ENCODE results near the gene SMPDL3A. TPM values are rescaled to one million over a fixed set of nuclear protein-coding genes. Genes with fewer than 3 reads are reported as not detected.

The SMPDL3A gene
- total and polyA plus RNA-seq, 2 of the 8 experiments (the other 6 are each of a cell fraction or from before 2014, with no cell fraction given), result 3.5 to 3.9 TPM

GRCh38 chr6:122821095-122821494 is 32.0 kb downstream of the SMPDL3A start:
- 33% methylated on average over 2 of the region's 2 CpGs; no CpG with 5 or more reads in 1 of the 2 experiments for WGBS, 2 experiments (ENCODE audit: extremely low coverage in 1 of 2, insufficient coverage in 1 of 2, insufficient read length in 1 of 2, insufficient replicate concordance in 2 of 2, low coverage in 1 of 2, low lambda C conversion rate in 2 of 2, missing lambda C conversion rate in 1 of 2)
- H3K4me1 ChIP-seq (replicated peaks in 1 of 4; ENCODE audit: control insufficient read depth in 3 of 4, insufficient read depth in 4 of 4, low read length in 3 of 4), result peaks cover 0 to 5% (median 0%) of the 10 kb centered on the region in 4 experiments; a peak in 2 of 7 replicates
- DNase-seq (ENCODE audit: low read depth in 1 of 2, low spot score in 2 of 2) (no peak), FAIRE-seq (no peak)
- H3K36me3 ChIP-seq (ENCODE audit: control insufficient read depth in 2 of 4, insufficient read depth in 4 of 4, low read length in 3 of 4), result no peaks in the 10 kb centered on the region
- no peak overlapping the region for H2BK12ac ChIP-seq (ENCODE audit: low read depth, low read length)
- no peak overlapping the region; a peak in 1 of 8 replicates for H3K4me3 ChIP-seq (ENCODE audit: extremely low read depth in 1 of 4, insufficient read depth in 2 of 4, low read depth in 3 of 4, low read length in 4 of 4)
- H3K56ac ChIP-seq (replicated peaks; ENCODE audit: insufficient read length, low read depth, low read length), result no peak overlapping the region
- H3K27me3 ChIP-seq (replicated peaks in 1 of 4; ENCODE audit: control insufficient read depth in 3 of 4, extremely low read depth in 1 of 4, insufficient read depth in 3 of 4, low read length in 3 of 4), result no peaks in the 10 kb centered on the region
- no peak overlapping the region for H4K8ac ChIP-seq (ENCODE audit: extremely low read depth, insufficient read depth, low read length)
- no peak overlapping the region for H3K14ac ChIP-seq (ENCODE audit: insufficient read length)
- H3K23ac ChIP-seq (ENCODE audit: insufficient read length), result no peak overlapping the region
- no peak overlapping the region for H2BK5ac ChIP-seq (ENCODE audit: low read depth, low read length)
- H3K79me2 ChIP-seq (ENCODE audit: control insufficient read depth in 1 of 2, insufficient read depth in 2 of 2, low read length in 2 of 2), result no peaks in the 10 kb centered on the region
- H3K4ac ChIP-seq (replicated peaks; ENCODE audit: insufficient read length, low read depth, low read length), result no peak overlapping the region
- H3K27ac ChIP-seq (ENCODE audit: low read depth, low read length), result no peak overlapping the region
- H4K91ac ChIP-seq (replicated peaks; ENCODE audit: insufficient read length, low read length), result no peak overlapping the region
- ChIA-PET CTCF (ENCODE audit: partially characterized antibody) (no interaction called here), POLR2A (ENCODE audit: partially characterized antibody) (no interaction called here)
- no peak overlapping the region for H4K5ac ChIP-seq (ENCODE audit: insufficient read length, low read depth, low read length)
- no peaks in the 10 kb centered on the region for H3K23me2 ChIP-seq (ENCODE audit: low read depth, low read length)
- H3K4me2 ChIP-seq (ENCODE audit: insufficient read depth in 1 of 2, low read depth in 2 of 2, low read length in 2 of 2), result peak overlapping the region in 1 of 2 experiments; percentile 25; a peak in 1 of 4 replicates
- H3K9ac ChIP-seq (replicated peaks in 1 of 4; ENCODE audit: extremely low read depth in 1 of 4, low read depth in 3 of 4, low read length in 3 of 4), result no peak overlapping the region
- no peaks in the 10 kb centered on the region for H3K9me3 ChIP-seq (ENCODE audit: insufficient read depth in 2 of 2, low read depth in 1 of 2, low read length in 1 of 2)
- peak; percentile 64; the same call in 1 of the 2 replicates for TF ChIP-seq POU5F1 (IDR thresholded peaks at IDR 0.05; ENCODE audit: low read depth, low read length)
- TF ChIP-seq EP300 (IDR thresholded peaks at IDR 0.05; ENCODE audit: borderline replicate concordance in 1 of 2, low read depth in 2 of 2, low read length in 2 of 2), result no peak
- H3K79me1 ChIP-seq (ENCODE audit: low read depth, low read length), result no peaks in the 10 kb centered on the region
- no peak overlapping the region for H3K18ac ChIP-seq (ENCODE audit: extremely low read depth, low read length)
- no peak overlapping the region for H2BK20ac ChIP-seq (ENCODE audit: low read length)
- H2BK120ac ChIP-seq (replicated peaks; ENCODE audit: low read depth, low read length), result no peak overlapping the region
- no peaks in the 10 kb centered on the region for H4K20me1 ChIP-seq (replicated peaks in 1 of 2; ENCODE audit: control insufficient read depth in 1 of 2, insufficient read depth in 2 of 2, low read length in 2 of 2)
- H2AK5ac ChIP-seq (ENCODE audit: low read depth, low read length), result no peak overlapping the region
- H2BK15ac ChIP-seq (ENCODE audit: low read length), result no peak overlapping the region
- no peak overlapping the region for H2AFZ ChIP-seq (ENCODE audit: low read length)

Data from H1 (cell line).